K562 (cell line): Measurements from ENCODE around the gene OR51B2. TPM values are rescaled to one million over a fixed set of nuclear protein-coding genes. Genes with fewer than 3 reads are reported as not detected.

Source experiments
- ATAC-seq: fragments of 200-7000 bp; cut with Tn5 transposase; 3 replicates; pipeline ENCODE4 v1.9.1; 2020; ENCODE audit warnings: moderate library complexity
- BruUV-seq: library from RNA; stranded (reverse); fragments of 400-500 nt; replicated peaks from 2 replicates; lab custom pipeline; 2021; lab: Mats Ljungman, UMichigan
- CTCF ChIA-PET: fragments of 300-600 bp; formaldehyde crosslinking; extraction: SDS; loops from one replicate; lab custom pipeline; 2021; ENCODE audit warnings: low intra/inter-chr PET ratio; lab: Yijun Ruan, JAX
- POLR2A ChIA-PET: fragments of 300-600, 350-650 bp; sonication (Branson Sonifier 250); formaldehyde crosslinking; extraction: SDS; loops from one replicate; lab custom pipeline; 2021; ENCODE audit warnings: antibody characterized with exemption, inconsistent platforms; lab: Yijun Ruan, JAX
- DNase-seq, 4 experiments: peaks; one replicate each; pipeline versions ENCODE4 v3.0.0 to v3.0.0-alpha.2; 2011 to 2018; ENCODE audit warnings: low spot score in 3 of 4, mixed read lengths in 3 of 4; ENCODE audit errors: extremely low read depth in 1 of 4
- FAIRE-seq: peaks from 2 replicates; lab custom pipeline; 2011; peaks lifted over from hg19 to GRCh38; lab: Jason Lieb, UNC
- H2AFZ ChIP-seq: 2 replicates; pipeline ENCODE4 v1.6.0; 2011; ENCODE audit warnings: low read depth, low read length, control low read depth, inconsistent platforms
- H3K27ac ChIP-seq: fragments of 200-600 bp; 3 replicates; pipeline ENCODE4 v1.8.0; 2011; ENCODE audit warnings: low read depth, mild to moderate bottlenecking, control low read depth, inconsistent platforms, low read length, moderate library complexity, mixed read lengths; ENCODE audit errors: extremely low read depth
- H3K27me3 ChIP-seq, 2 experiments: fragments of 300-600 bp in 1 of 2; 2 replicates in 1 of 2; 3 replicates in 1 of 2; pipeline versions ENCODE4 v1.6.0 to v1.8.0; 2011; ENCODE audit warnings: inconsistent platforms in 2 of 2, low read length in 2 of 2, mild to moderate bottlenecking in 1 of 2, mixed read lengths in 1 of 2, moderate library complexity in 1 of 2; ENCODE audit not compliant: control insufficient read depth in 2 of 2, insufficient read depth in 2 of 2
- H3K36me3 ChIP-seq: fragments of 300-600 bp; 3 replicates; pipeline ENCODE4 v1.8.0; 2011; ENCODE audit warnings: mild to moderate bottlenecking, low read length, inconsistent platforms; ENCODE audit not compliant: control insufficient read depth, insufficient read depth
- H3K4me1 ChIP-seq, 2 experiments: fragments of 200-600 bp in 1 of 2; replicated peaks in 1 of 2; 2 replicates in 1 of 2; 3 replicates in 1 of 2; pipeline versions ENCODE4 v1.5.1 to v1.8.0; 2011; ENCODE audit warnings: inconsistent platforms in 2 of 2, low read length in 2 of 2, mild to moderate bottlenecking in 1 of 2, mixed read lengths in 1 of 2, moderate library complexity in 1 of 2; ENCODE audit not compliant: control insufficient read depth in 2 of 2, insufficient read depth in 2 of 2
- H3K4me2 ChIP-seq: 2 replicates; pipeline ENCODE4 v1.6.1; 2011; ENCODE audit warnings: low read length, control low read depth, inconsistent platforms, mixed read lengths; ENCODE audit not compliant: insufficient read depth
- H3K4me3 ChIP-seq: fragments of 200-600 bp; sonication (generic), shearing (Covaris generic); 2 replicates; pipeline ENCODE4 v1.5.1; 2016; ENCODE audit warnings: control low read depth, inconsistent platforms
- H3K79me2 ChIP-seq: fragments of 200-600 bp; 3 replicates; pipeline ENCODE4 v1.8.0; 2011; ENCODE audit warnings: low read length, inconsistent platforms; ENCODE audit not compliant: control insufficient read depth, insufficient read depth
- H3K9ac ChIP-seq, 2 experiments: 2 replicates each; pipeline versions ENCODE4 v1.6.0 to v1.6.1; 2011; ENCODE audit warnings: low read depth in 2 of 2, low read length in 2 of 2, control low read depth in 1 of 2, inconsistent platforms in 1 of 2, mild to moderate bottlenecking in 1 of 2, mixed read lengths in 1 of 2; ENCODE audit not compliant: insufficient read depth in 1 of 2
- H3K9me1 ChIP-seq: one replicate; pipeline ENCODE4 v1.6.0; 2011; ENCODE audit warnings: inconsistent platforms, mild to moderate bottlenecking, low read length, moderate library complexity; ENCODE audit not compliant: control insufficient read depth, insufficient read depth
- H3K9me3 ChIP-seq: replicated peaks from 2 replicates; pipeline ENCODE4 v1.5.1; 2011; ENCODE audit warnings: low read depth, low read length, inconsistent platforms; ENCODE audit not compliant: control insufficient read depth, insufficient read depth
- H4K20me1 ChIP-seq: replicated peaks from 2 replicates; pipeline ENCODE4 v1.6.1; 2011; ENCODE audit warnings: low read length, inconsistent platforms, mixed read lengths; ENCODE audit not compliant: control insufficient read depth, insufficient read depth
- ARID4B ChIP-seq: sonication (generic); formaldehyde crosslinking; IDR thresholded peaks from 2 replicates; pipeline ENCODE4 v1.8.0; 2022; ENCODE audit warnings: mild to moderate bottlenecking, missing genetic modification reagents
- FOSL1 ChIP-seq: fragments of 200-800 bp; sonication (Bioruptor generic); conservative IDR thresholded peaks from 2 replicates; pipeline ENCODE4 v1.6.1; 2016; ENCODE audit warnings: missing genetic modification characterization, missing compliant biosample characterization
- HNRNPH1 ChIP-seq: fragments of 200-400 bp; formaldehyde crosslinking; optimal IDR thresholded peaks from 2 replicates; pipeline ENCODE3; 2017; ENCODE audit warnings: low read depth, mild to moderate bottlenecking, low read length, moderate library complexity
- PBX2 ChIP-seq, 2 experiments: IDR thresholded peaks in 1 of 2; conservative IDR thresholded peaks in 1 of 2; 2 replicates each; pipeline ENCODE4 v1.6.1; 2016; ENCODE audit warnings: low read depth in 2 of 2, mild to moderate bottlenecking in 1 of 2, missing compliant biosample characterization in 1 of 2, missing genetic modification characterization in 1 of 2, moderate library complexity in 1 of 2
- TARDBP ChIP-seq: fragments of 450-650 bp; IDR thresholded peaks from 2 replicates; pipeline ENCODE4 v1.6.1; 2016
- ZC3H11A ChIP-seq: IDR thresholded peaks from 2 replicates; pipeline ENCODE4 v1.6.1; 2012; ENCODE audit warnings: low read depth, low read length, improper control_type of control experiment
- WGBS: fragments of 100-300 bp; shearing (Covaris generic); methylation state at CpG from one replicate; pipeline ENCODE4 v1.1.6; 2016; ENCODE audit warnings: low coverage, mixed read lengths; ENCODE audit not compliant: insufficient coverage; ENCODE audit errors: missing lambda C conversion rate; 5-methylcytosine and 5-hydroxymethylcytosine counted together
- in situ Hi-C: fragments of 300-500 bp; cut with MboI; formaldehyde crosslinking; loops from 4 replicates; pipeline ENCODE4 v1.15.0; 2018; ENCODE audit warnings: inconsistent platforms, mixed read lengths
- intact Hi-C: fragments of 100-400 bp; cut with micrococcal nuclease; formaldehyde crosslinking; loops from 2 replicates; pipeline ENCODE4 v1.14.2; 2022
- polyA plus RNA-seq, 8 experiments: library from polyadenylated mRNA; depleted of rRNA in 4 of 8; stranded (reverse) in 5 of 8; unstranded in 3 of 8; fragments of >200 nt; fragmentation: Nextera tagmentation in 2 of 8; fragmentation: Illumina TruSeq in 1 of 8; extraction: Ambion mirVana in 2 of 8; extraction: Trizol in 1 of 8; gene quantifications; 2 replicates each; pipeline versions ENCODE4 v1.2.1 to v1.2.3, GENCODE V29; 2011 to 2014; ENCODE audit warnings: inconsistent platforms in 1 of 8, missing spikeins in 1 of 8
- total RNA-seq, 7 experiments: library from RNA; depleted of rRNA in 6 of 7; stranded (reverse); fragments of >200 nt in 6 of 7; fragmentation: Illumina TruSeq in 2 of 7; extraction: Trizol in 2 of 7; gene quantifications; 2 replicates each; pipeline versions ENCODE4 v1.2.1 to v1.2.3, GENCODE V29; 2011 to 2021; ENCODE audit warnings: low replicate concordance in 1 of 7

OR51B2 gene
- total and polyA plus RNA-seq, 9 of the 15 experiments (the other 6 are each of a cell fraction or from before 2014, with no cell fraction given) = 0.38 to 6.6 (median 4.0) TPM

- peak; percentile 44 for TF ChIP-seq FOSL1 (tag)
- no peak for TF ChIP-seq PBX2 (CRISPR knock-in tag; IDR thresholded peaks at IDR 0.05; ENCODE audit: low read depth)
- 0 out of 2 replicates have a peak, but pooled peaks have one; percentile 19 for TF ChIP-seq PBX2 (tag; conservative IDR thresholded peaks at IDR 0.05; ENCODE audit: low read depth)
- TF ChIP-seq HNRNPH1 = no peak
- no peak for TF ChIP-seq ZC3H11A
- no peak for TF ChIP-seq TARDBP
- TF ChIP-seq ARID4B = no peak
- POLR2A ChIA-PET = no interaction called here
- Histone ChIP-seq H3K4me1 (peaks cover 0 to 3% of the 10 kb centered on the region in 2 experiments; a peak in 1 of 5 replicates), H3K36me3 (peaks cover 87% of the 10 kb centered on the region), H2AFZ (no peak overlapping the region), H3K27me3 (no peaks in the 10 kb centered on the region), H3K79me2 (peaks cover 33% of the 10 kb centered on the region), H3K9ac (no peak overlapping the region), H3K4me2 (no peak overlapping the region), H3K27ac (no peak overlapping the region), H4K20me1 (no peaks in the 10 kb centered on the region), H3K4me3 (no peak overlapping the region), H3K9me1 (no peaks in the 10 kb centered on the region), H3K9me3 (no peaks in the 10 kb centered on the region)
- BruUV-seq = no TSS peak
- FAIRE-seq (no peak), ATAC-seq (no peak), DNase-seq (no peak)
- in situ Hi-C loops (no loop called here), intact Hi-C loops (no loop called here)
- 42% methylated on average over 3 of the region's 3 CpGs for whole genome bisulfite sequencing
- CTCF ChIA-PET = no interaction called here
Observed at GRCh38 chr11:5345831-5346230, 21.7 kb upstream of the OR51B2 start.
